A673 (cell line): ENCODE measurements around the gene SLF1. TPM values are rescaled to one million over a fixed set of nuclear protein-coding genes. Genes with fewer than 3 reads are reported as not detected.

ENCODE experiments used
- BruUV-seq: library from RNA; stranded (reverse); fragments of 400-500 nt; replicated peaks from 2 replicates; lab custom pipeline; 2021; lab: Mats Ljungman, UMichigan
- CTCF ChIA-PET: fragments of 300-600 bp; sonication (Branson Sonifier 250); formaldehyde crosslinking; loops from one replicate; lab custom pipeline; 2022; ENCODE audit warnings: antibody characterized with exemption; lab: Charles Lee
- POLR2A ChIA-PET: fragments of 300-600 bp; sonication (Branson Sonifier 250); formaldehyde crosslinking; loops from one replicate; lab custom pipeline; 2022; ENCODE audit warnings: antibody characterized with exemption; ENCODE audit not compliant: low non-redundant PET; lab: Charles Lee
- DNase-seq: peaks from one replicate; pipeline ENCODE4 v3.0.0-alpha.2; 2015; ENCODE audit warnings: low spot score
- H3K27ac ChIP-seq: fragments of 200-600 bp; sonication (generic); 2 replicates; pipeline ENCODE4 v1.5.1; 2016; ENCODE audit warnings: mixed run types, low read depth, mild to moderate bottlenecking, mixed read lengths, antibody characterized with exemption, low read length; ENCODE audit not compliant: poor library complexity, severe bottlenecking
- H3K27me3 ChIP-seq: fragments of 200-600 bp; sonication (generic); replicated peaks from 2 replicates; pipeline ENCODE4 v1.6.1; 2017; ENCODE audit warnings: mixed run types, low read depth, mild to moderate bottlenecking, mixed read lengths, antibody characterized with exemption, low read length; ENCODE audit not compliant: insufficient read depth, poor library complexity
- H3K36me3 ChIP-seq: fragments of 200-600 bp; sonication (generic); 2 replicates; pipeline ENCODE4 v1.6.1; 2016; ENCODE audit warnings: mixed run types, mild to moderate bottlenecking, mixed read lengths, antibody characterized with exemption, low read length; ENCODE audit not compliant: insufficient read depth, poor library complexity, severe bottlenecking
- H3K4me1 ChIP-seq: fragments of 200-600 bp; sonication (generic); 2 replicates; pipeline ENCODE4 v1.6.1; 2017; ENCODE audit warnings: mixed run types, mild to moderate bottlenecking, mixed read lengths, antibody characterized with exemption, low read length; ENCODE audit not compliant: insufficient read depth, poor library complexity, severe bottlenecking
- H3K4me3 ChIP-seq: fragments of 200-600 bp; sonication (generic); 2 replicates; pipeline ENCODE4 v1.5.1; 2016; ENCODE audit warnings: low read depth, mixed run types, mild to moderate bottlenecking, mixed read lengths, low read length; ENCODE audit not compliant: poor library complexity, severe bottlenecking
- H3K9me3 ChIP-seq: fragments of 200-600 bp; sonication (generic); 2 replicates; pipeline ENCODE4 v1.6.1; 2016; ENCODE audit warnings: mixed run types, low read depth, mild to moderate bottlenecking, mixed read lengths, antibody characterized with exemption, low read length; ENCODE audit not compliant: poor library complexity, severe bottlenecking
- EZH2 ChIP-seq: fragments of 200-600 bp; sonication (generic); IDR thresholded peaks from 2 replicates; pipeline ENCODE4 v1.6.1; 2017; ENCODE audit warnings: borderline replicate concordance, low read depth, mild to moderate bottlenecking, mixed read lengths, antibody characterized with exemption, low read length; ENCODE audit not compliant: poor library complexity, severe bottlenecking
- intact Hi-C: fragments of 100-400 bp; cut with micrococcal nuclease; formaldehyde crosslinking; loops from one replicate; pipeline ENCODE4 v1.10.0; 2022; ENCODE audit not compliant: unreplicated experiment
- total RNA-seq: library from RNA; stranded (reverse); gene quantifications from 2 replicates; pipeline ENCODE4 v1.2.3, GENCODE V29; 2021
- TF ChIP-seq, protein P1 (sequence below): fragments of 300-800, 200-600 bp; sonication (generic); conservative IDR thresholded peaks from 2 replicates; pipeline ENCODE4 v1.5.1; 2017; ENCODE audit warnings: low read depth, mild to moderate bottlenecking, antibody characterized with exemption, low read length, moderate library complexity, mixed read lengths

SLF1 gene
- total RNA-seq, 1 experiment from 2014 or later: 21.6 TPM

DNA sequence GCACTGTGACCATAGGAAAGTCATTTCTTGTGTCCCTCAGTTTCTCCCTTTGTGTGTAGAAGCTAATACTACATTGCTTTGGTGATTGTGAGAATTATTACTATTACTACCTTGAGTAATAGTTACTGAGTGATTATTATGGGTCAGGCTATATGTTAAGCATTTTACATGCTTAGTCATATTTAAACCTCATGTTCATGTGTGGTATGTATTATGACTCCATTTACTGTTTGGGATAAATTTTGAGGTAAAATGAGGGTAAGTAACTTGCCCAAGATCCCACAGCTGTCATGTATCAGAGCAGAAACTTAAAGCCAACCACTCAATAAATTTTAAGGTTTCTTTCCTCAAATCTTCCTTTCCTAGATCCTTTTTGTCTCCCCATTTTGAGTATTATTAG is 28.3 kb downstream of the SLF1 start:
- peaks cover 6% of the 10 kb centered on the region for H3K36me3 ChIP-seq
- ChIA-PET CTCF (no interaction called here), POLR2A (no interaction called here)
- no peaks in the 10 kb centered on the region for H3K4me1 ChIP-seq
- no peak overlapping the region for H3K4me3 ChIP-seq
- no peak for DNase-seq
- no TSS peak for BruUV-seq
- intact Hi-C loops: no loop called here
- H3K9me3 ChIP-seq: no peaks in the 10 kb centered on the region
- no peak for TF ChIP-seq EZH2
- TF ChIP-seq, protein P1, sequence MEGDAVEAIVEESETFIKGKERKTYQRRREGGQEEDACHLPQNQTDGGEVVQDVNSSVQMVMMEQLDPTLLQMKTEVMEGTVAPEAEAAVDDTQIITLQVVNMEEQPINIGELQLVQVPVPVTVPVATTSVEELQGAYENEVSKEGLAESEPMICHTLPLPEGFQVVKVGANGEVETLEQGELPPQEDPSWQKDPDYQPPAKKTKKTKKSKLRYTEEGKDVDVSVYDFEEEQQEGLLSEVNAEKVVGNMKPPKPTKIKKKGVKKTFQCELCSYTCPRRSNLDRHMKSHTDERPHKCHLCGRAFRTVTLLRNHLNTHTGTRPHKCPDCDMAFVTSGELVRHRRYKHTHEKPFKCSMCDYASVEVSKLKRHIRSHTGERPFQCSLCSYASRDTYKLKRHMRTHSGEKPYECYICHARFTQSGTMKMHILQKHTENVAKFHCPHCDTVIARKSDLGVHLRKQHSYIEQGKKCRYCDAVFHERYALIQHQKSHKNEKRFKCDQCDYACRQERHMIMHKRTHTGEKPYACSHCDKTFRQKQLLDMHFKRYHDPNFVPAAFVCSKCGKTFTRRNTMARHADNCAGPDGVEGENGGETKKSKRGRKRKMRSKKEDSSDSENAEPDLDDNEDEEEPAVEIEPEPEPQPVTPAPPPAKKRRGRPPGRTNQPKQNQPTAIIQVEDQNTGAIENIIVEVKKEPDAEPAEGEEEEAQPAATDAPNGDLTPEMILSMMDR: no peak
- H3K27me3 ChIP-seq: no peaks in the 10 kb centered on the region
- no peak overlapping the region for H3K27ac ChIP-seq

DNA sequence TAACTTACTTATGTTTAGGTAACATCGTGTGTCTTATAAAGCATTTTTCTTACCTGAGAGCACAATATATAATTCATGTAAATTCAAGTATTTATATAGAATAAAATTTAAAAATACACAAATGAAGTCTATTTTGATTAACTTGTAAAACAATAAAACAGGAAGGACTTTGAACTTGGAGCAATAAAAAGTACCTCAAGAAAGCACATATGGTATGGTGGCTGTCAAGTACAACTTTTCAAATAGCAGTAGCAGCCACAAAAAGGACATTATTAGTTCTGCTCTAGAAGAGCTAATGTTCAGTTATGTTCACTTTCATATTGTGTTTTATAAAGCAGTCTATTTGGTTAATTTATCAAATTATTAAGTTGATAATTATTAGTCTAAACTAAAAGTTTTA is 31.4 kb downstream of the SLF1 start:
- Histone ChIP-seq H3K9me3 (peaks cover 1% of the 10 kb centered on the region), H3K4me1 (no peaks in the 10 kb centered on the region), H3K27me3 (no peaks in the 10 kb centered on the region), H3K36me3 (peaks cover 10% of the 10 kb centered on the region), H3K27ac (no peak overlapping the region), H3K4me3 (no peak overlapping the region)
- TF ChIP-seq, protein P1: no peak
- no peak for TF ChIP-seq EZH2
- intact Hi-C loops: no loop called here
- DNase-seq: no peak
- BruUV-seq: no TSS peak
- POLR2A ChIA-PET: no interaction called here
- CTCF ChIA-PET: no interaction called here

DNA sequence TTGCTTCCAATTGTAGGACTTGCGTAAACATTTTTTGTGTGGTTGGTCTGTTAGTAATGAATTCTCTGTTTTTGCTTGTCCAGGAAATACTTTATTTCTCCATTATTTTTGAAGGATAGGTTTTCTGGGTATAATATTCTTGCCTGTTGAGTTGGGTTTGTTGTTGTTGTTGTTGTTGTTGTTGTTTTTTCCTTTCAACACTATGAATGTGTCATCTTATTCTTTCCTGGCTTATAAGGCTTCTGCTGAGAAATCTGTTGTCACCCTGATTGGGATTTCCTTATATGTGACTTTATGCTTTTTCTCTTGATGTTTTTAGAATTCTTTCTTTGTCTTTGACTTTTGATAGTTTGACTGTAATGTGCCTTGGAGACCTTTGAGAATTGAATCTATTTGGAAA is 39.8 kb downstream of the SLF1 start:
- no peaks in the 10 kb centered on the region for H3K27me3 ChIP-seq
- BruUV-seq: no TSS peak
- POLR2A ChIA-PET: no interaction called here
- H3K9me3 ChIP-seq: peaks cover 29% of the 10 kb centered on the region
- intact Hi-C loops: no loop called here
- no peak for DNase-seq
- no peaks in the 10 kb centered on the region for H3K4me1 ChIP-seq
- peaks cover 40% of the 10 kb centered on the region for H3K36me3 ChIP-seq
- no peak overlapping the region for H3K27ac ChIP-seq
- CTCF ChIA-PET: no interaction called here
- TF ChIP-seq, protein P1: no peak
- no peak for TF ChIP-seq EZH2
- H3K4me3 ChIP-seq: no peak overlapping the region
